SK-N-SH (cell line): ENCODE measurements around the gene ADAR. TPM values are rescaled to one million over a fixed set of nuclear protein-coding genes. Genes with fewer than 3 reads are reported as not detected.

ENCODE experiments used
- CTCF ChIA-PET: fragments of 300-600, 350-600 bp; formaldehyde crosslinking; extraction: SDS; loops from one replicate; lab custom pipeline; 2021; lab: Yijun Ruan, JAX
- POLR2A ChIA-PET: fragments of 350-600 bp; sonication (Branson Sonifier 250); formaldehyde crosslinking; extraction: SDS; loops from one replicate; lab custom pipeline; 2020; ENCODE audit warnings: antibody characterized with exemption, inconsistent platforms; lab: Yijun Ruan, JAX
- DNase-seq: peaks from one replicate; pipeline ENCODE4 v3.0.0; 2012
- H2AFZ ChIP-seq: fragments of 200-600 bp; sonication (generic); 2 replicates; pipeline ENCODE4 v1.8.1; 2016; ENCODE audit warnings: antibody characterized with exemption, mild to moderate bottlenecking, low read depth
- H3F3A ChIP-seq: fragments of 200-600 bp; sonication (generic); replicated peaks from 2 replicates; pipeline ENCODE3; 2016; ENCODE audit warnings: antibody characterized with exemption, mild to moderate bottlenecking; ENCODE audit not compliant: insufficient read depth
- H3K27ac ChIP-seq, 2 experiments: fragments of 200-500 bp in 1 of 2; fragments of 200-600 bp in 1 of 2; sonication (Bioruptor generic) in 1 of 2; sonication (generic), shearing (Covaris generic) in 1 of 2; 2 replicates each; pipeline versions ENCODE4 v1.5.1 to v1.6.1; 2014 to 2016; ENCODE audit warnings: low read depth in 2 of 2, inconsistent platforms in 1 of 2, low read length in 1 of 2, mild to moderate bottlenecking in 1 of 2, mixed read lengths in 1 of 2
- H3K27me3 ChIP-seq: fragments of 200-600 bp; sonication (generic), shearing (Covaris generic); 2 replicates; pipeline ENCODE4 v1.6.1; 2016; ENCODE audit warnings: mixed run types; ENCODE audit not compliant: insufficient read depth
- H3K36me3 ChIP-seq, 2 experiments: fragments of 200-500 bp in 1 of 2; fragments of 200-600 bp in 1 of 2; sonication (Bioruptor generic) in 1 of 2; sonication (generic) in 1 of 2; replicated peaks in 1 of 2; 2 replicates each; pipeline versions ENCODE3 to v1.5.1; 2014 to 2016; ENCODE audit warnings: low read length in 1 of 2, mild to moderate bottlenecking in 1 of 2; ENCODE audit not compliant: insufficient read depth in 2 of 2, control insufficient read depth in 1 of 2
- H3K4me1 ChIP-seq, 2 experiments: fragments of 200-500 bp in 1 of 2; fragments of 200-600 bp in 1 of 2; sonication (Bioruptor generic) in 1 of 2; sonication (generic), shearing (Covaris generic) in 1 of 2; 2 replicates each; pipeline versions ENCODE4 v1.5.1 to v1.6.1; 2014 to 2016; ENCODE audit warnings: low read depth in 1 of 2, low read length in 1 of 2, mixed run types in 1 of 2; ENCODE audit not compliant: insufficient read depth in 2 of 2, control insufficient read depth in 1 of 2
- H3K4me2 ChIP-seq: fragments of 200-600 bp; sonication (generic), shearing (Covaris generic); 2 replicates; pipeline ENCODE4 v1.6.1; 2017; ENCODE audit warnings: mixed run types
- H3K4me3 ChIP-seq, 2 experiments: fragments of 200-500 bp in 1 of 2; fragments of 200-600 bp in 1 of 2; sonication (Bioruptor generic) in 1 of 2; sonication (generic), shearing (Covaris generic) in 1 of 2; 2 replicates each; pipeline versions ENCODE4 v1.5.1 to v1.8.1; 2014 to 2016; ENCODE audit warnings: low read depth in 2 of 2, inconsistent platforms in 1 of 2, low read length in 1 of 2, mild to moderate bottlenecking in 1 of 2, mixed read lengths in 1 of 2, moderate library complexity in 1 of 2
- H3K79me2 ChIP-seq: fragments of 200-600 bp; sonication (generic); 2 replicates; pipeline ENCODE4 v1.8.1; 2017; ENCODE audit warnings: mild to moderate bottlenecking; ENCODE audit not compliant: insufficient read depth
- H3K9ac ChIP-seq: fragments of 200-600 bp; sonication (generic); 2 replicates; pipeline ENCODE4 v1.6.1; 2017; ENCODE audit warnings: mixed run types
- H3K9me2 ChIP-seq: fragments of 200-600 bp; sonication (generic); 2 replicates; pipeline ENCODE4 v1.6.1; 2017; ENCODE audit warnings: mixed run types
- H3K9me3 ChIP-seq: fragments of 200-600 bp; sonication (generic); 2 replicates; pipeline ENCODE4 v1.6.1; 2017; ENCODE audit warnings: mixed run types, mild to moderate bottlenecking, moderate library complexity
- H4K20me1 ChIP-seq: fragments of 200-600 bp; sonication (generic); 2 replicates; pipeline ENCODE4 v1.6.1; 2017; ENCODE audit warnings: mild to moderate bottlenecking, mixed run types; ENCODE audit not compliant: insufficient read depth
- CHD2 ChIP-seq: fragments of 150-350 bp; IDR thresholded peaks from 2 replicates; pipeline ENCODE4 v1.6.1; 2018; ENCODE audit warnings: low read length; ENCODE audit not compliant: partially characterized antibody
- ELF1 ChIP-seq: IDR thresholded peaks from 2 replicates; pipeline ENCODE4 v1.4.0; 2012
- EP300 ChIP-seq, 2 experiments: IDR thresholded peaks; 2 replicates each; pipeline versions ENCODE4 v1.4.0 to v1.6.1; 2012; ENCODE audit warnings: borderline replicate concordance in 1 of 2, low read depth in 1 of 2, low read length in 1 of 2
- EZH2phosphoT487 ChIP-seq: fragments of 200-600 bp; sonication (generic); IDR thresholded peaks from 2 replicates; pipeline ENCODE4 v1.6.1; 2017; ENCODE audit warnings: low read depth, mixed run types, mild to moderate bottlenecking, antibody characterized with exemption, moderate library complexity, borderline replicate concordance
- FOSL2 ChIP-seq: IDR thresholded peaks from 2 replicates; pipeline ENCODE4 v1.4.0; 2012; ENCODE audit warnings: low read depth, mild to moderate bottlenecking, moderate library complexity, borderline replicate concordance
- FOXJ3 ChIP-seq: sonication (generic); formaldehyde crosslinking; IDR thresholded peaks from 2 replicates; pipeline ENCODE4 v1.5.1; 2020; ENCODE audit warnings: mild to moderate bottlenecking, missing genetic modification reagents
- GABPA ChIP-seq: IDR thresholded peaks from 2 replicates; pipeline ENCODE4 v1.4.0; 2012; ENCODE audit warnings: low read depth, mild to moderate bottlenecking
- JUND ChIP-seq: IDR thresholded peaks from 2 replicates; pipeline ENCODE4 v1.4.0; 2012
- MAX ChIP-seq: IDR thresholded peaks from 2 replicates; pipeline ENCODE4 v1.4.0; 2012; ENCODE audit warnings: low read depth
- MEF2A ChIP-seq: IDR thresholded peaks from 2 replicates; pipeline ENCODE4 v1.4.0; 2012; ENCODE audit warnings: low read depth, borderline replicate concordance
- MXI1 ChIP-seq: IDR thresholded peaks from 2 replicates; pipeline ENCODE4 v1.6.1; 2012; ENCODE audit warnings: mild to moderate bottlenecking, low read depth, low read length, improper control_type of control experiment
- NFIC ChIP-seq: IDR thresholded peaks from 2 replicates; pipeline ENCODE4 v1.4.0; 2012; ENCODE audit warnings: borderline replicate concordance
- NRF1 ChIP-seq: IDR thresholded peaks from 2 replicates; pipeline ENCODE4 v1.6.1; 2012; ENCODE audit warnings: low read depth, mild to moderate bottlenecking, low read length
- POLR2AphosphoS5 ChIP-seq: IDR thresholded peaks from 2 replicates; pipeline ENCODE4 v1.6.1; 2012; ENCODE audit warnings: low read depth, low read length
- RAD21 ChIP-seq: IDR thresholded peaks from 2 replicates; pipeline ENCODE4 v1.6.1; 2012; ENCODE audit warnings: mild to moderate bottlenecking, low read length
- RCOR1 ChIP-seq: fragments of 150-350 bp; IDR thresholded peaks from 2 replicates; pipeline ENCODE4 v1.6.1; 2017; ENCODE audit warnings: antibody characterized with exemption, low read length
- SIN3A ChIP-seq: IDR thresholded peaks from 2 replicates; pipeline ENCODE4 v1.6.1; 2012; ENCODE audit warnings: low read depth, mild to moderate bottlenecking, low read length, moderate library complexity, borderline replicate concordance
- TAF1 ChIP-seq: IDR thresholded peaks from 2 replicates; pipeline ENCODE4 v1.6.1; 2012; ENCODE audit warnings: low read depth, mild to moderate bottlenecking, low read length, moderate library complexity, borderline replicate concordance
- TCF12 ChIP-seq: IDR thresholded peaks from 2 replicates; pipeline ENCODE4 v1.4.0; 2012
- USF2 ChIP-seq: fragments of 150-350 bp; IDR thresholded peaks from 2 replicates; pipeline ENCODE4 v1.6.1; 2017; ENCODE audit warnings: antibody characterized with exemption, low read length, low read depth, borderline replicate concordance
- YY1 ChIP-seq: IDR thresholded peaks from 2 replicates; pipeline ENCODE4 v1.4.0; 2012; ENCODE audit warnings: low read depth, mild to moderate bottlenecking
- WGBS: methylation state at CpG from one replicate; pipeline ENCODE4 v1.1.6; 2017; ENCODE audit warnings: low lambda C conversion rate; 5-methylcytosine and 5-hydroxymethylcytosine counted together
- polyA plus RNA-seq, 3 experiments: library from polyadenylated mRNA; depleted of rRNA; stranded (reverse); fragments of >200 nt; gene quantifications; 2 replicates each; pipeline ENCODE4 v1.2.3, GENCODE V29; 2012
- TF ChIP-seq, protein P1 (sequence below): IDR thresholded peaks from 2 replicates; pipeline ENCODE4 v1.4.0; 2012; ENCODE audit warnings: low read depth, borderline replicate concordance
- TF ChIP-seq, protein P2 (sequence below): fragments of 150-350 bp; IDR thresholded peaks from 2 replicates; pipeline ENCODE4 v1.6.1; 2016; ENCODE audit warnings: mild to moderate bottlenecking, low read depth, low read length

The ADAR gene
- polyA plus RNA-seq, 1 of the 3 experiments (the other 2 are of a cell fraction): 61.1 TPM

- peaks cover 7 to 32% of the 10 kb centered on the region in 2 experiments; a peak in 2 of 4 replicates for H3K4me1 ChIP-seq
- peaks cover 18% of the 10 kb centered on the region; the same call in 1 of the 2 replicates for H4K20me1 ChIP-seq
- peaks cover 6% of the 10 kb centered on the region for H3F3A ChIP-seq
- H3K4me3 ChIP-seq: peak overlapping the region; percentile 60 to 87
- peak overlapping the region; percentile 68 for H3K9ac ChIP-seq
- peak overlapping the region; percentile 80 for H2AFZ ChIP-seq
- POLR2A ChIA-PET: interaction anchor here (0.8 to 1.0 kb wide), 3 partner anchors 9 to 320 kb away, joined by 4 to 6 read pairs (median 4); partner anchors contain the start of gene CHRNB2
- peaks cover 18 to 24% of the 10 kb centered on the region in 2 experiments for H3K36me3 ChIP-seq
- TF ChIP-seq GABPA (peak; percentile 77), CHD2 (peak; percentile 72), TAF1 (no peak; the same call in none of the 2 replicates), YY1 (no peak), SIN3A (peak; percentile 72; the same call in 1 of the 2 replicates), NRF1 (peak; percentile 71), TCF12 (peak; percentile 31; the same call in 1 of the 2 replicates), FOSL2 (no peak), FOXJ3 (CRISPR knock-in tag) (no peak; the same call in 1 of the 2 replicates), EZH2phosphoT487 (no peak), POLR2AphosphoS5 (peak; percentile 66), MXI1 (peak; percentile 94), NFIC (no peak), MEF2A (no peak), RAD21 (no peak), USF2 (peak; percentile 100), ELF1 (peak; percentile 76; the same call in 1 of the 2 replicates), MAX (peak; percentile 99), JUND (no peak), EP300 (IDR thresholded peaks at IDR 0.05; ENCODE audit: borderline replicate concordance in 1 of 2, low read depth in 1 of 2, low read length in 1 of 2) (peak in 1 of 2 experiments; percentile 51; a peak in 1 of 4 replicates), RCOR1 (peak; percentile 58; the same call in 1 of the 2 replicates)
- TF ChIP-seq, protein P1, sequence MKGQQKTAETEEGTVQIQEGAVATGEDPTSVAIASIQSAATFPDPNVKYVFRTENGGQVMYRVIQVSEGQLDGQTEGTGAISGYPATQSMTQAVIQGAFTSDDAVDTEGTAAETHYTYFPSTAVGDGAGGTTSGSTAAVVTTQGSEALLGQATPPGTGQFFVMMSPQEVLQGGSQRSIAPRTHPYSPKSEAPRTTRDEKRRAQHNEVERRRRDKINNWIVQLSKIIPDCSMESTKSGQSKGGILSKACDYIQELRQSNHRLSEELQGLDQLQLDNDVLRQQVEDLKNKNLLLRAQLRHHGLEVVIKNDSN: peak; percentile 100
- TF ChIP-seq, protein P2, sequence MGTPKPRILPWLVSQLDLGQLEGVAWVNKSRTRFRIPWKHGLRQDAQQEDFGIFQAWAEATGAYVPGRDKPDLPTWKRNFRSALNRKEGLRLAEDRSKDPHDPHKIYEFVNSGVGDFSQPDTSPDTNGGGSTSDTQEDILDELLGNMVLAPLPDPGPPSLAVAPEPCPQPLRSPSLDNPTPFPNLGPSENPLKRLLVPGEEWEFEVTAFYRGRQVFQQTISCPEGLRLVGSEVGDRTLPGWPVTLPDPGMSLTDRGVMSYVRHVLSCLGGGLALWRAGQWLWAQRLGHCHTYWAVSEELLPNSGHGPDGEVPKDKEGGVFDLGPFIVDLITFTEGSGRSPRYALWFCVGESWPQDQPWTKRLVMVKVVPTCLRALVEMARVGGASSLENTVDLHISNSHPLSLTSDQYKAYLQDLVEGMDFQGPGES: no peak
- no peaks in the 10 kb centered on the region for H3K27me3 ChIP-seq
- CTCF ChIA-PET: interaction anchor here (0.6 to 3.7 kb wide), 33 partner anchors 10 to 533 kb away, joined by 3 to 41 read pairs (median 5); partner anchors contain the start of genes CHRNB2 and KCNN3
- WGBS: 0% methylated on average over 22 of the region's 57 CpGs
- H3K4me2 ChIP-seq: peak overlapping the region; percentile 84
- peak; percentile 98 for DNase-seq
- no peaks in the 10 kb centered on the region for H3K9me3 ChIP-seq
- H3K79me2 ChIP-seq: peaks cover 39% of the 10 kb centered on the region
- no peaks in the 10 kb centered on the region for H3K9me2 ChIP-seq
- peak overlapping the region; percentile 75 to 96 for H3K27ac ChIP-seq
Measured at GRCh38 chr1:154558720-154559465, 49.1 kb downstream of the ADAR start.
